H1 (cell line): ENCODE data around the gene DDX31. TPM values are rescaled to one million over a fixed set of nuclear protein-coding genes. Genes with fewer than 3 reads are reported as not detected.

Source experiments
- CTCF ChIA-PET: fragments of 300-600 bp; sonication (Branson Sonifier 250); formaldehyde crosslinking; loops from one replicate; lab custom pipeline; 2021; ENCODE audit not compliant: partially characterized antibody; lab: Charles Lee
- POLR2A ChIA-PET: fragments of 300-600 bp; sonication (Branson Sonifier 250); formaldehyde crosslinking; loops from one replicate; lab custom pipeline; 2021; ENCODE audit warnings: inconsistent platforms; ENCODE audit not compliant: partially characterized antibody; lab: Charles Lee
- DNase-seq, 2 experiments: peaks; one replicate each; pipeline versions ENCODE4 v3.0.0 to v3.0.0-alpha.2; 2010 to 2022; ENCODE audit warnings: low spot score in 2 of 2, low read depth in 1 of 2, mixed read lengths in 1 of 2
- FAIRE-seq: peaks from 2 replicates; lab custom pipeline; 2011; peaks lifted over from hg19 to GRCh38; lab: Jason Lieb, UNC
- H2AFZ ChIP-seq: 2 replicates; pipeline ENCODE4 v1.8.1; 2012; ENCODE audit warnings: low read length, inconsistent platforms
- H2AK5ac ChIP-seq: 2 replicates; pipeline ENCODE4 v1.6.1; 2013; ENCODE audit warnings: low read depth, low read length
- H2BK120ac ChIP-seq: replicated peaks from 2 replicates; pipeline ENCODE3; 2013; ENCODE audit warnings: low read depth, low read length, inconsistent platforms
- H2BK12ac ChIP-seq: 2 replicates; pipeline ENCODE4 v1.6.1; 2013; ENCODE audit warnings: low read depth, low read length
- H2BK15ac ChIP-seq: 2 replicates; pipeline ENCODE4 v1.6.1; 2013; ENCODE audit warnings: low read length
- H2BK20ac ChIP-seq: 2 replicates; pipeline ENCODE4 v1.6.1; 2013; ENCODE audit warnings: low read length
- H2BK5ac ChIP-seq: 2 replicates; pipeline ENCODE4 v1.6.1; 2013; ENCODE audit warnings: low read depth, low read length
- H3K14ac ChIP-seq: 2 replicates; pipeline ENCODE4 v1.6.1; 2013; ENCODE audit warnings: inconsistent platforms; ENCODE audit not compliant: insufficient read length
- H3K18ac ChIP-seq: 2 replicates; pipeline ENCODE4 v1.6.1; 2013; ENCODE audit warnings: low read length; ENCODE audit errors: extremely low read depth
- H3K23ac ChIP-seq: 2 replicates; pipeline ENCODE4 v1.6.1; 2013; ENCODE audit warnings: inconsistent platforms; ENCODE audit not compliant: insufficient read length
- H3K23me2 ChIP-seq: 2 replicates; pipeline ENCODE4 v1.6.1; 2013; ENCODE audit warnings: low read depth, low read length
- H3K27ac ChIP-seq: 2 replicates; pipeline ENCODE4 v1.6.1; 2011; ENCODE audit warnings: low read depth, low read length, inconsistent platforms
- H3K27me3 ChIP-seq, 4 experiments: replicated peaks in 1 of 4; 1 replicate in 1 of 4; 2 replicates in 3 of 4; pipeline versions ENCODE4 v1.6.1 to v1.8.1; 2011 to 2013; ENCODE audit warnings: low read length in 3 of 4, mild to moderate bottlenecking in 3 of 4, inconsistent platforms in 2 of 4, mixed read lengths in 2 of 4, moderate library complexity in 1 of 4; ENCODE audit not compliant: control insufficient read depth in 3 of 4, insufficient read depth in 3 of 4; ENCODE audit errors: extremely low read depth in 1 of 4
- H3K36me3 ChIP-seq, 4 experiments: 2 replicates each; pipeline versions ENCODE4 v1.6.1 to v1.8.1; 2011 to 2013; ENCODE audit warnings: mild to moderate bottlenecking in 4 of 4, low read length in 3 of 4, moderate library complexity in 2 of 4, control low read depth in 1 of 4, inconsistent platforms in 1 of 4; ENCODE audit not compliant: insufficient read depth in 4 of 4, control insufficient read depth in 2 of 4
- H3K4ac ChIP-seq: replicated peaks from 2 replicates; pipeline ENCODE3; 2013; ENCODE audit warnings: low read length, low read depth, mixed read lengths, inconsistent platforms; ENCODE audit not compliant: insufficient read length
- H3K4me1 ChIP-seq, 4 experiments: replicated peaks in 1 of 4; 1 replicate in 1 of 4; 2 replicates in 3 of 4; pipeline versions ENCODE4 v1.6.1 to v1.8.1; 2011 to 2013; ENCODE audit warnings: low read length in 3 of 4, inconsistent platforms in 2 of 4, mixed read lengths in 1 of 4; ENCODE audit not compliant: insufficient read depth in 4 of 4, control insufficient read depth in 3 of 4
- H3K4me2 ChIP-seq, 2 experiments: 2 replicates each; pipeline versions ENCODE4 v1.6.1 to v1.8.1; 2011 to 2013; ENCODE audit warnings: low read depth in 2 of 2, low read length in 2 of 2, control low read depth in 1 of 2, inconsistent platforms in 1 of 2, mild to moderate bottlenecking in 1 of 2; ENCODE audit not compliant: insufficient read depth in 1 of 2
- H3K4me3 ChIP-seq, 4 experiments: fragments of 200-600, 300-600 bp in 1 of 4; sonication (generic), shearing (Covaris generic), sonication (Bioruptor Twin) in 1 of 4; 2 replicates each; pipeline versions ENCODE4 v1.5.1 to v1.8.1; 2011 to 2016; ENCODE audit warnings: low read length in 4 of 4, low read depth in 3 of 4, control low read depth in 2 of 4, inconsistent platforms in 2 of 4, mild to moderate bottlenecking in 2 of 4, mixed read lengths in 1 of 4, moderate library complexity in 1 of 4; ENCODE audit not compliant: insufficient read depth in 2 of 4; ENCODE audit errors: extremely low read depth in 1 of 4
- H3K56ac ChIP-seq: replicated peaks from 2 replicates; pipeline ENCODE3; 2013; ENCODE audit warnings: low read depth, mild to moderate bottlenecking, mixed read lengths, low read length, inconsistent platforms; ENCODE audit not compliant: insufficient read length
- H3K79me1 ChIP-seq: 2 replicates; pipeline ENCODE4 v1.6.1; 2013; ENCODE audit warnings: low read depth, low read length, control low read depth
- H3K79me2 ChIP-seq, 2 experiments: 2 replicates each; pipeline versions ENCODE4 v1.6.1 to v1.8.1; 2012 to 2013; ENCODE audit warnings: low read length in 2 of 2, mild to moderate bottlenecking in 2 of 2, inconsistent platforms in 1 of 2; ENCODE audit not compliant: insufficient read depth in 2 of 2, control insufficient read depth in 1 of 2
- H3K9ac ChIP-seq, 4 experiments: replicated peaks in 1 of 4; 1 replicate in 1 of 4; 2 replicates in 3 of 4; pipeline versions ENCODE4 v1.6.1 to v1.8.1; 2011 to 2013; ENCODE audit warnings: low read depth in 3 of 4, low read length in 3 of 4, control low read depth in 2 of 4, mild to moderate bottlenecking in 2 of 4, moderate library complexity in 2 of 4, inconsistent platforms in 1 of 4; ENCODE audit errors: extremely low read depth in 1 of 4
- H3K9me3 ChIP-seq, 2 experiments: 2 replicates each; pipeline versions ENCODE4 v1.6.1 to v1.8.1; 2012 to 2013; ENCODE audit warnings: mild to moderate bottlenecking in 2 of 2, moderate library complexity in 2 of 2, control low read depth in 1 of 2, inconsistent platforms in 1 of 2, low read depth in 1 of 2, low read length in 1 of 2, mixed read lengths in 1 of 2; ENCODE audit not compliant: insufficient read depth in 2 of 2
- H4K20me1 ChIP-seq, 2 experiments: replicated peaks in 1 of 2; 2 replicates each; pipeline versions ENCODE3 to v1.8.1; 2011 to 2013; ENCODE audit warnings: inconsistent platforms in 2 of 2, low read length in 2 of 2, mild to moderate bottlenecking in 1 of 2; ENCODE audit not compliant: insufficient read depth in 2 of 2, control insufficient read depth in 1 of 2
- H4K5ac ChIP-seq: 2 replicates; pipeline ENCODE4 v1.6.1; 2013; ENCODE audit warnings: low read length, low read depth, mixed read lengths, inconsistent platforms; ENCODE audit not compliant: insufficient read length
- H4K8ac ChIP-seq: 2 replicates; pipeline ENCODE4 v1.8.0; 2013; ENCODE audit warnings: mild to moderate bottlenecking, moderate library complexity, low read length, inconsistent platforms; ENCODE audit not compliant: insufficient read depth; ENCODE audit errors: extremely low read depth
- H4K91ac ChIP-seq: replicated peaks from 2 replicates; pipeline ENCODE3; 2013; ENCODE audit warnings: low read length, mixed read lengths, inconsistent platforms; ENCODE audit not compliant: insufficient read length
- ATF2 ChIP-seq: IDR thresholded peaks from 2 replicates; pipeline ENCODE4 v1.6.1; 2012; ENCODE audit warnings: low read length, inconsistent platforms
- CREB1 ChIP-seq: IDR thresholded peaks from 2 replicates; pipeline ENCODE4 v1.6.1; 2012; ENCODE audit warnings: inconsistent platforms
- CTCF ChIP-seq, 3 experiments: IDR thresholded peaks; 1 replicate in 2 of 3; 2 replicates in 1 of 3; pipeline versions ENCODE4 v1.5.1 to v1.6.1; 2011; ENCODE audit warnings: low read length in 3 of 3, mild to moderate bottlenecking in 3 of 3, inconsistent platforms in 2 of 3, low read depth in 1 of 3, moderate library complexity in 1 of 3; ENCODE audit not compliant: insufficient read depth in 1 of 3; ENCODE audit errors: control extremely low read depth in 1 of 3
- JUN ChIP-seq: IDR thresholded peaks from 2 replicates; pipeline ENCODE4 v1.6.1; 2011; ENCODE audit warnings: low read depth, mild to moderate bottlenecking, improper control_type of control experiment, low read length
- KDM4A ChIP-seq: IDR thresholded peaks from one replicate; pipeline ENCODE4 v1.7.1; 2012; ENCODE audit warnings: low read depth, mild to moderate bottlenecking, moderate library complexity, low read length, inconsistent platforms; ENCODE audit not compliant: severe bottlenecking
- PHF8 ChIP-seq: fragments of 200-600 bp; sonication (generic); conservative IDR thresholded peaks from 2 replicates; pipeline ENCODE4 v1.7.1; 2012; ENCODE audit warnings: low read depth, mild to moderate bottlenecking, inconsistent platforms, low read length, moderate library complexity
- POLR2AphosphoS5 ChIP-seq: IDR thresholded peaks from 2 replicates; pipeline ENCODE4 v1.6.1; 2011; ENCODE audit warnings: low read depth, low read length
- RAD21 ChIP-seq, 2 experiments: IDR thresholded peaks in 1 of 2; conservative IDR thresholded peaks in 1 of 2; 2 replicates each; pipeline ENCODE4 v1.6.1; 2011; ENCODE audit warnings: low read depth in 2 of 2, low read length in 2 of 2, improper control_type of control experiment in 1 of 2, inconsistent platforms in 1 of 2, mild to moderate bottlenecking in 1 of 2, moderate library complexity in 1 of 2
- RBBP5 ChIP-seq: IDR thresholded peaks from 2 replicates; pipeline ENCODE4 v1.7.1; 2012; ENCODE audit warnings: low read depth, mild to moderate bottlenecking, inconsistent platforms, low read length, moderate library complexity, borderline replicate concordance
- RXRA ChIP-seq: IDR thresholded peaks from 2 replicates; pipeline ENCODE4 v1.6.1; 2011; ENCODE audit warnings: low read depth, mild to moderate bottlenecking, low read length, moderate library complexity; ENCODE audit not compliant: insufficient read depth
- WGBS, 2 experiments: shearing (Covaris generic) in 1 of 2; methylation state at CpG; one replicate each; pipeline versions ENCODE4 v1.1.6 to v1.1.7; 2013 to 2015; ENCODE audit warnings: low lambda C conversion rate in 2 of 2, mixed read lengths in 2 of 2, inconsistent platforms in 1 of 2, low coverage in 1 of 2, missing lambda C conversion rate in 1 of 2; ENCODE audit not compliant: insufficient replicate concordance in 2 of 2, insufficient coverage in 1 of 2, insufficient read length in 1 of 2; ENCODE audit errors: extremely low coverage in 1 of 2, missing lambda C conversion rate in 1 of 2; 5-methylcytosine and 5-hydroxymethylcytosine counted together
- polyA plus RNA-seq, 7 experiments: library from polyadenylated mRNA; depleted of rRNA in 3 of 7; stranded (reverse) in 5 of 7; unstranded in 2 of 7; fragments of >200 nt in 5 of 7; fragments of 200-250 nt in 2 of 7; gene quantifications; 1 replicate in 5 of 7; 2 replicates in 1 of 7; 4 replicates in 1 of 7; pipeline versions ENCODE4 v1.2.1 to v1.2.3, GENCODE V29; 2011 to 2013; ENCODE audit warnings: missing spikeins in 2 of 7, mixed read lengths in 2 of 7
- total RNA-seq: library from RNA; stranded (reverse); fragmentation: NEBNext Ultra II Directional; extraction: Animal tissue kit (Norgen Biotek cat#: 25700); gene quantifications from 2 replicates; pipeline ENCODE4 v1.2.1, GENCODE V29; 2021

Gene DDX31
- total and polyA plus RNA-seq, 2 of the 8 experiments (the other 6 are each of a cell fraction or from before 2014, with no cell fraction given): 9.5 to 23.7 TPM

- no peaks in the 10 kb centered on the region for H3K27me3 ChIP-seq
- H3K18ac ChIP-seq: no peak overlapping the region
- no peaks in the 10 kb centered on the region for H4K20me1 ChIP-seq
- no peak overlapping the region for H3K9ac ChIP-seq
- H2BK5ac ChIP-seq: no peak overlapping the region
- no peaks in the 10 kb centered on the region for H3K79me2 ChIP-seq
- ChIA-PET CTCF (no interaction called here), POLR2A (no interaction called here)
- no peak overlapping the region for H2BK12ac ChIP-seq
- H3K23me2 ChIP-seq: no peaks in the 10 kb centered on the region
- H3K9me3 ChIP-seq: no peaks in the 10 kb centered on the region
- H4K91ac ChIP-seq: no peak overlapping the region
- no peak overlapping the region for H3K4me3 ChIP-seq
- 93% methylated on average over 5 of the region's 5 CpGs; no CpG with 5 or more reads in 1 of the 2 experiments for WGBS, 2 experiments
- H2BK20ac ChIP-seq: no peak overlapping the region
- H3K27ac ChIP-seq: no peak overlapping the region
- no peak overlapping the region for H2BK120ac ChIP-seq
- DNase-seq (no peak), FAIRE-seq (no peak)
- no peak overlapping the region for H3K14ac ChIP-seq
- H3K4me2 ChIP-seq: no peak overlapping the region
- H4K5ac ChIP-seq: no peak overlapping the region
- H2AFZ ChIP-seq: no peak overlapping the region
- no peak overlapping the region for H2AK5ac ChIP-seq
- no peak overlapping the region for H3K56ac ChIP-seq
- H3K79me1 ChIP-seq: no peaks in the 10 kb centered on the region
- H3K4me1 ChIP-seq: no peaks in the 10 kb centered on the region
- H4K8ac ChIP-seq: no peak overlapping the region
- peaks cover 0 to 24% (median 12%) of the 10 kb centered on the region in 4 experiments; a peak in 4 of 8 replicates for H3K36me3 ChIP-seq
- no peak overlapping the region for H2BK15ac ChIP-seq
- no peak overlapping the region for H3K4ac ChIP-seq
- H3K23ac ChIP-seq: no peak overlapping the region
- TF ChIP-seq CTCF (IDR thresholded peaks at IDR 0.05; ENCODE audit: control extremely low read depth in 1 of 3, insufficient read depth in 1 of 3, low read depth in 1 of 3, low read length in 3 of 3) (no peak), RBBP5 (no peak), JUN (no peak), RXRA (no peak), RAD21 (IDR thresholded peaks at IDR 0.05 in 1 of 2, conservative IDR thresholded peaks at IDR 0.05 in 1 of 2; ENCODE audit: low read depth in 2 of 2, low read length in 2 of 2) (no peak), KDM4A (no peak), POLR2AphosphoS5 (no peak), CREB1 (no peak), PHF8 (no peak), ATF2 (no peak)
These were observed 31.5 kb downstream of the DDX31 start for GRCh38 chr9:132638240-132638639.
